OCI-LY1 (cell line): ENCODE data around the gene CD248.

Experiments used
- H2AFZ ChIP-seq: fragments of 200-600 bp; sonication (generic), shearing (Covaris generic); 2 replicates; pipeline ENCODE4 v1.6.0; 2014; ENCODE audit warnings: antibody characterized with exemption, mild to moderate bottlenecking, low read length
- H3F3A ChIP-seq: fragments of 200-600 bp; sonication (generic), shearing (Covaris generic); 2 replicates; pipeline ENCODE4 v1.6.0; 2014; ENCODE audit warnings: mild to moderate bottlenecking, antibody characterized with exemption, low read length, moderate library complexity; ENCODE audit not compliant: insufficient read depth
- H3K27ac ChIP-seq: fragments of 200-600 bp; sonication (generic); 2 replicates; pipeline ENCODE4 v1.5.1; 2014; ENCODE audit warnings: low read length, mixed run types, mild to moderate bottlenecking, low read depth; ENCODE audit not compliant: poor library complexity, severe bottlenecking
- H3K27me3 ChIP-seq: fragments of 200-600 bp; sonication (generic); 2 replicates; pipeline ENCODE4 v1.6.0; 2014; ENCODE audit warnings: antibody characterized with exemption, mild to moderate bottlenecking, low read length, moderate library complexity; ENCODE audit not compliant: insufficient read depth
- H3K36me3 ChIP-seq: fragments of 200-600 bp; sonication (generic); 2 replicates; pipeline ENCODE4 v1.6.1; 2014; ENCODE audit warnings: mild to moderate bottlenecking, antibody characterized with exemption, low read length, moderate library complexity, mixed read lengths; ENCODE audit not compliant: insufficient read depth
- H3K4me1 ChIP-seq: fragments of 200-600 bp; sonication (generic); 2 replicates; pipeline ENCODE4 v1.5.1; 2014; ENCODE audit warnings: mild to moderate bottlenecking, low read length, moderate library complexity; ENCODE audit not compliant: insufficient read depth, severe bottlenecking
- H3K4me2 ChIP-seq: fragments of 200-600 bp; sonication (generic), shearing (Covaris generic); 2 replicates; pipeline ENCODE4 v1.6.1; 2014; ENCODE audit warnings: low read length
- H3K4me3 ChIP-seq: fragments of 200-600 bp; sonication (generic); 2 replicates; pipeline ENCODE4 v1.5.1; 2014; ENCODE audit warnings: low read length, low read depth, mild to moderate bottlenecking, mixed read lengths; ENCODE audit not compliant: poor library complexity, severe bottlenecking
- H3K79me2 ChIP-seq: fragments of 200-600 bp; shearing (Covaris generic); 2 replicates; pipeline ENCODE4 v1.6.1; 2016; ENCODE audit warnings: mixed run types, low read length, mixed read lengths; ENCODE audit not compliant: insufficient read depth
- H3K9ac ChIP-seq: fragments of 200-600 bp; sonication (generic), shearing (Covaris generic); 2 replicates; pipeline ENCODE4 v1.6.1; 2014; ENCODE audit warnings: mild to moderate bottlenecking, low read length, mixed read lengths
- H3K9me2 ChIP-seq: fragments of 200-600 bp; sonication (generic), shearing (Covaris generic); 2 replicates; pipeline ENCODE4 v1.6.1; 2014; ENCODE audit warnings: low read depth, mild to moderate bottlenecking, low read length, mixed read lengths
- H3K9me3 ChIP-seq: fragments of 200-600 bp; shearing (Covaris generic); 2 replicates; pipeline ENCODE4 v1.6.1; 2014; ENCODE audit warnings: low read length, mixed read lengths
- H4K20me1 ChIP-seq: fragments of 200-600 bp; sonication (generic), shearing (Covaris generic); 2 replicates; pipeline ENCODE4 v1.6.0; 2016; ENCODE audit warnings: mild to moderate bottlenecking, low read length; ENCODE audit not compliant: insufficient read depth
- EZH2 ChIP-seq: fragments of 200-600 bp; sonication (generic), shearing (Covaris generic); IDR thresholded peaks from 2 replicates; pipeline ENCODE4 v1.8.0; 2017; ENCODE audit warnings: borderline replicate concordance, mixed run types, mild to moderate bottlenecking, antibody characterized with exemption, low read length, moderate library complexity, mixed read lengths
- TF ChIP-seq, protein P1 (sequence below): fragments of 200-600 bp; sonication (generic), shearing (Covaris generic); IDR thresholded peaks from 2 replicates; pipeline ENCODE4 v1.5.1; 2017; ENCODE audit warnings: mild to moderate bottlenecking, antibody characterized with exemption, low read length, moderate library complexity, mixed read lengths

The CD248 gene

DNA sequence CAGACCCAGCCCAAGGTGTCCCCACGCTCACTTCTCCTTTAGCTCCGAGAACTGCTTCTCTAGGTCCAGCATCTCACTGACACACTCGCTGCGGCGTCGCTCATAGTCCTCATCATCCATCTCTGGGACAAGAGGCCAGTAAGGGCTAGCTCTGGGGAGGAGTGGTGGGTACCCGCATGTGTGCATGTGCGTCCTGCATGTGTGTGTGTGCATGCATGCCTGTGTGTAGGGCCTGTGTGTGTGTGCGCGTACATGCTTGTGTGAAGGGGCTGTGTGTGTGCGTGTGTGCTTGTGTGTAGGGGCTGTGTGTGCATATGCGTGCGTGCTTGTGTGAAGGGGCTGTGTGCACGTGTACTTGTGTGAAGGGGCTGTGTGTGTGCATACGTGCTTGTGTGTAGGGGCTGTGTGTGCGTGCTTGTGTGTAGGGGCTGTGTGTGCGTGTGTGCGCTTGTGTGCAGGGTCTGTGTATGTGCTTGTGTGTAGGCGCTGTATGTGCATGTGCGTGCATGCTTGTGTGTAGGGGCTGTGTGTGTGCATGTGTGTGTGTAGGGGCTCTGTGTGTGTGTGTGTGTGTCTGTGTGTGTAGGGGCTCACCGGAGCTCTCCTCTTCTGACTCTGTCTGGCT lies 24.8 kb upstream of the CD248 start:
- no peak overlapping the region for H2AFZ ChIP-seq
- peaks cover 51% of the 10 kb centered on the region for H3K36me3 ChIP-seq
- no peak overlapping the region for H3K27ac ChIP-seq
- H3K9me3 ChIP-seq: no peaks in the 10 kb centered on the region
- H3K79me2 ChIP-seq: peaks cover 9% of the 10 kb centered on the region
- no peaks in the 10 kb centered on the region for H3K27me3 ChIP-seq
- 0 out of 2 replicates have a peak, but pooled peaks cover 4% of the 10 kb centered on the region for H3F3A ChIP-seq
- peaks cover 29% of the 10 kb centered on the region for H3K4me1 ChIP-seq
- no peak overlapping the region for H3K9ac ChIP-seq
- H3K4me3 ChIP-seq: no peak overlapping the region
- TF ChIP-seq, protein P1, sequence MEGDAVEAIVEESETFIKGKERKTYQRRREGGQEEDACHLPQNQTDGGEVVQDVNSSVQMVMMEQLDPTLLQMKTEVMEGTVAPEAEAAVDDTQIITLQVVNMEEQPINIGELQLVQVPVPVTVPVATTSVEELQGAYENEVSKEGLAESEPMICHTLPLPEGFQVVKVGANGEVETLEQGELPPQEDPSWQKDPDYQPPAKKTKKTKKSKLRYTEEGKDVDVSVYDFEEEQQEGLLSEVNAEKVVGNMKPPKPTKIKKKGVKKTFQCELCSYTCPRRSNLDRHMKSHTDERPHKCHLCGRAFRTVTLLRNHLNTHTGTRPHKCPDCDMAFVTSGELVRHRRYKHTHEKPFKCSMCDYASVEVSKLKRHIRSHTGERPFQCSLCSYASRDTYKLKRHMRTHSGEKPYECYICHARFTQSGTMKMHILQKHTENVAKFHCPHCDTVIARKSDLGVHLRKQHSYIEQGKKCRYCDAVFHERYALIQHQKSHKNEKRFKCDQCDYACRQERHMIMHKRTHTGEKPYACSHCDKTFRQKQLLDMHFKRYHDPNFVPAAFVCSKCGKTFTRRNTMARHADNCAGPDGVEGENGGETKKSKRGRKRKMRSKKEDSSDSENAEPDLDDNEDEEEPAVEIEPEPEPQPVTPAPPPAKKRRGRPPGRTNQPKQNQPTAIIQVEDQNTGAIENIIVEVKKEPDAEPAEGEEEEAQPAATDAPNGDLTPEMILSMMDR: no peak
- TF ChIP-seq EZH2: no peak
- no peak overlapping the region for H3K4me2 ChIP-seq
- no peaks in the 10 kb centered on the region for H4K20me1 ChIP-seq
- no peaks in the 10 kb centered on the region for H3K9me2 ChIP-seq

DNA sequence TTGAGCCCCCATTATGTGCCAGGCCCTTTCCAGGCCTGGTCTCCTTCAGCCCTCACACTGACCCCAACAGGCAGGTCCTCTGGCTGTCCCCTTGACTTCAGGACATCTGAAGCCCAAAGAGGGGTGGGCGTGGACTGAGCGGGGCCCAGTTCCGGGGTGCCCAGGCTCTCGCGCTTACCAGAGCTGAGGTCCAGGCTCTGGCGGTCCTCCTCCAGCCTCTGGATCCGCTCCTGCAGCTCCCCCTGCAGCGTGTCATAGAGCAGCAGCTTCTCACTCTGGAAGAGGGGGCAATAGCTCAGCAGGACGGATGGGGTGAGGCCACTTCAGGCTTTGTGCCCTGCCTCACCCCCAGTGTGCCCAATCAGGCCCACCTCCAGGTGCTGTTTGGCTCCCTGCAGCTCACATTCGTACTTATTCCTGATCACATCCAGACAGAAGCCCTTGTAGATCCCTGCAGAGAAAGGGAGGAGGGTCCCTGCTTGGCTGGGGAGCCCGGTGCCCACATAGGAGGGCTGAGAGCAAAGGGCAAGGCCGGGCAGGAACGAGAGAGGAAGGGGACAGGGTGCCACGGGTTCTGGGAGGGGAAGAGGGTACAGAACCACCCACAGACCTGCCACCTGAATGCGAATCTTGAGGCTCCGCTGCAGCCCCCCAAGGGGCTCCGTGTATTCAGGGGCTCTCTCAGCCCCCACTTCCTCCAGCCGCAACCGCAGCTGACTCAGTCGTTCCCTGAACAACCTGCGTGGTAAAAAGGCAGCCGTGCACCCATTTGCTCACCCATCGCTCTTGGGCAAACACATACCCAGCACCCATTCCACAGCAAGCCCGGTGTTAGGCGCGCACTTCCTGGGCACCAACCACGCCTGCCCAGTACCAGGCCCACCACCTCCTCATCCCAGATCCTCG lies 24.0 kb upstream of the CD248 start:
- Histone ChIP-seq H3K79me2 (peaks cover 9% of the 10 kb centered on the region), H3K9ac (no peak overlapping the region), H3F3A (0 out of 2 replicates have a peak, but pooled peaks cover 4% of the 10 kb centered on the region), H4K20me1 (no peaks in the 10 kb centered on the region), H3K36me3 (peaks cover 51% of the 10 kb centered on the region), H3K27ac (no peak overlapping the region), H3K4me3 (no peak overlapping the region), H3K9me2 (no peaks in the 10 kb centered on the region), H2AFZ (no peak overlapping the region), H3K4me2 (no peak overlapping the region), H3K9me3 (no peaks in the 10 kb centered on the region), H3K27me3 (no peaks in the 10 kb centered on the region), H3K4me1 (peaks cover 22% of the 10 kb centered on the region)
- TF ChIP-seq, protein P1: no peak
- no peak for TF ChIP-seq EZH2

DNA sequence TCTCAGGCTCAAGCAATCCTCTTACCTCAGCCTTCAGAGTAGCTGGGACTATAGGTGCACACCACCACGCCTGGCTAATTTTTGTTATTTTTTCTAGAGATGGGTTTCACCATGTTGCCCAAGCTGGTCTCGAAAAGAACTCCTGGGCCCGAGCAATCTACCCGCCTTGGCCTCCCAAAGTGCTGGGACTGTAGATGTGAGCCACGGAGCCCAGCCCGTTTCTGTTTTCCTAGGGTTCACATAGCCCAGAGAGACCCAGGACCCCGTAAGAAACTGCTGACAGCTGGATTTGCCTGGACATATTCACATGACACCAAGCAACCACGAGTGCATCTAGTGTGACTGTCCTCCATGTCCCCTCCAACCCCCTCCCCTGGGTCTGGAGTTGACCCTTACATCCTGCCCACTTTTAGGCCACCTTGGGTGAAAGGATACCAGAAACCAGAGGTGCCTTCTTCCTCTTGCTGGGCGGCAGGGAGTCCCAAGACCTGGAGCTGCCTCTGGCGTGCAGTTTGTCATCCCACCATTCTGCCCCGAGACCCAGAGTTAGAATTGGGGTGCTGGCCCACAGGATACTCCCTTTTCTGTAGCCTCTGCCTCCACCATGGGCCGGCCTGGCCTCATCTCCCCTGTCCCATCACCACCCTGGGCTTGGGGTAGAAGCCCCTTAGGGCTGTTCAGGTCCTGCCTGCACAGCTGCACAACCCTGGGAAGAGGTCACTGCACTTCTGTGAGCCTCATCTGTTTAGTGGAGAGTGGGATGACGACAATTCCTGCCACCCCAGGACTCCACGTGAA lies 23.0 kb upstream of the CD248 start:
- peaks cover 14% of the 10 kb centered on the region for H3K4me1 ChIP-seq
- H3K36me3 ChIP-seq: peaks cover 51% of the 10 kb centered on the region
- no peaks in the 10 kb centered on the region for H3F3A ChIP-seq
- H3K9me3 ChIP-seq: no peaks in the 10 kb centered on the region
- H3K27me3 ChIP-seq: no peaks in the 10 kb centered on the region; the same call in 1 of the 2 replicates
- no peak overlapping the region for H3K27ac ChIP-seq
- H3K4me3 ChIP-seq: no peak overlapping the region
- H3K9ac ChIP-seq: no peak overlapping the region
- TF ChIP-seq, protein P1: no peak
- no peak for TF ChIP-seq EZH2
- H3K79me2 ChIP-seq: peaks cover 9% of the 10 kb centered on the region
- H3K4me2 ChIP-seq: no peak overlapping the region
- H4K20me1 ChIP-seq: no peaks in the 10 kb centered on the region
- no peak overlapping the region for H2AFZ ChIP-seq
- H3K9me2 ChIP-seq: no peaks in the 10 kb centered on the region
